ENCODE results near the gene PHPT1. TPM values are rescaled to one million over a fixed set of nuclear protein-coding genes. Genes with fewer than 3 reads are reported as not detected.
A peak's percentile ranks its signal among the peaks of the same experiment; 100 is the strongest.
"Not testable (repeated sequence)": the region's sequence is repeated elsewhere in the genome, so short reads cannot be mapped to it uniquely, and the experiment has no call there.

PHPT1 gene
- total and polyA plus RNA-seq, 2 of the 8 experiments (the other 6 are each of a cell fraction or from before 2014, with no cell fraction given), result 109 to 226 TPM

GRCh38 chr9:136841646-136842379 lies 7.4 kb upstream of the PHPT1 start:
- not testable (repeated sequence) for H3K79me1 ChIP-seq (ENCODE audit: low read depth, low read length); H3K27ac ChIP-seq (ENCODE audit: low read depth, low read length); H3K4me3 ChIP-seq (ENCODE audit: extremely low read depth in 1 of 4, insufficient read depth in 2 of 4, low read depth in 3 of 4, low read length in 4 of 4); H3K4ac ChIP-seq (replicated peaks; ENCODE audit: insufficient read length, low read depth, low read length); H3K9me3 ChIP-seq (ENCODE audit: insufficient read depth in 2 of 2, low read depth in 1 of 2, low read length in 1 of 2); H3K79me2 ChIP-seq (ENCODE audit: control insufficient read depth in 1 of 2, insufficient read depth in 2 of 2, low read length in 2 of 2); H4K20me1 ChIP-seq (replicated peaks in 1 of 2; ENCODE audit: control insufficient read depth in 1 of 2, insufficient read depth in 2 of 2, low read length in 2 of 2); H3K23me2 ChIP-seq (ENCODE audit: low read depth, low read length); H2AFZ ChIP-seq (ENCODE audit: low read length); H2BK15ac ChIP-seq (ENCODE audit: low read length); H3K56ac ChIP-seq (replicated peaks; ENCODE audit: insufficient read length, low read depth, low read length); H3K23ac ChIP-seq (ENCODE audit: insufficient read length); FAIRE-seq; H3K9ac ChIP-seq (replicated peaks in 1 of 4; ENCODE audit: extremely low read depth in 1 of 4, low read depth in 3 of 4, low read length in 3 of 4); H4K91ac ChIP-seq (replicated peaks; ENCODE audit: insufficient read length, low read length); H2BK20ac ChIP-seq (ENCODE audit: low read length); H2AK5ac ChIP-seq (ENCODE audit: low read depth, low read length); H2BK120ac ChIP-seq (replicated peaks; ENCODE audit: low read depth, low read length); H4K5ac ChIP-seq (ENCODE audit: insufficient read length, low read depth, low read length); H3K14ac ChIP-seq (ENCODE audit: insufficient read length)
- ChIA-PET POLR2A (ENCODE audit: partially characterized antibody) (interaction anchor here (1.1 to 20.5 kb wide), 7 partner anchors 10 to 41 kb away, joined by 3 to 248 read pairs (median 8); partner anchors contain the start of genes MAMDC4 and RABL6), CTCF (ENCODE audit: partially characterized antibody) (interaction anchor here (0.6 to 8.9 kb wide), 31 partner anchors 8 to 1284 kb away, joined by 3 to 131 read pairs (median 4); partner anchors contain the start of genes ABCA2 and LCN8)
- peaks cover 0 to 21% (median 4%) of the 10 kb centered on the region in 4 experiments; a peak in 2 of 8 replicates for H3K36me3 ChIP-seq (ENCODE audit: control insufficient read depth in 2 of 4, insufficient read depth in 4 of 4, low read length in 3 of 4)
- peak in 1 of 2 experiments; percentile 72 for DNase-seq (ENCODE audit: low read depth in 1 of 2, low spot score in 2 of 2)
- 0 out of 2 replicates have a peak, but pooled peaks have one; percentile 5 for TF ChIP-seq POLR2AphosphoS5 (IDR thresholded peaks at IDR 0.05; ENCODE audit: low read depth, low read length)
- peaks cover 2 to 12% (median 7%) of the 10 kb centered on the region in 4 experiments; a peak in 6 of 7 replicates for H3K27me3 ChIP-seq (replicated peaks in 1 of 4; ENCODE audit: control insufficient read depth in 3 of 4, extremely low read depth in 1 of 4, insufficient read depth in 3 of 4, low read length in 3 of 4)
- H3K4me2 ChIP-seq (ENCODE audit: insufficient read depth in 1 of 2, low read depth in 2 of 2, low read length in 2 of 2), result peak overlapping the region in 1 of 2 experiments; percentile 27; a peak in 2 of 4 replicates
- peak overlapping the region; percentile 27; the same call in 1 of the 2 replicates for H2BK12ac ChIP-seq (ENCODE audit: low read depth, low read length)
- peak overlapping the region; percentile 48; the same call in 1 of the 2 replicates for H3K18ac ChIP-seq (ENCODE audit: extremely low read depth, low read length)
- H3K4me1 ChIP-seq (replicated peaks in 1 of 4; ENCODE audit: control insufficient read depth in 3 of 4, insufficient read depth in 4 of 4, low read length in 3 of 4), result peaks cover 5 to 30% (median 19%) of the 10 kb centered on the region in 4 experiments
- 65% methylated on average over 16 of the region's 16 CpGs; no CpG with 5 or more reads in 1 of the 2 experiments for WGBS, 2 experiments (ENCODE audit: extremely low coverage in 1 of 2, insufficient coverage in 1 of 2, insufficient read length in 1 of 2, insufficient replicate concordance in 2 of 2, low coverage in 1 of 2, low lambda C conversion rate in 2 of 2, missing lambda C conversion rate in 1 of 2)
- peak overlapping the region; percentile 30; the same call in 1 of the 2 replicates for H2BK5ac ChIP-seq (ENCODE audit: low read depth, low read length)
- H4K8ac ChIP-seq (ENCODE audit: extremely low read depth, insufficient read depth, low read length), result peak overlapping the region; percentile 14; the same call in 1 of the 2 replicates
